Kidney (tissue), 14 donors: ENCODE data around the gene MARCHF10. TPM values are rescaled to one million over a fixed set of nuclear protein-coding genes. Genes with fewer than 3 reads are reported as not detected.

Source experiments
- DNase-seq, 5 donors: peaks; one replicate each; pipeline ENCODE4 v3.0.0-alpha.2; 2013 to 2020
- FAIRE-seq: peaks from 2 replicates; lab custom pipeline; 2012; peaks lifted over from hg19 to GRCh38; lab: Jason Lieb, UNC
- H3K27ac ChIP-seq, 2 donors: one replicate each; pipeline ENCODE4 v1.7.0; 2013; ENCODE audit warnings: low read depth in 2 of 2, low read length in 2 of 2, inconsistent platforms in 1 of 2
- H3K27me3 ChIP-seq: one replicate; pipeline ENCODE4 v1.7.1; 2013; ENCODE audit warnings: low read length, inconsistent platforms; ENCODE audit not compliant: control insufficient read depth, insufficient read depth
- H3K36me3 ChIP-seq, 3 donors: one replicate each; pipeline versions ENCODE4 v1.7.0 to v1.7.1; 2013; ENCODE audit warnings: low read length in 3 of 3, control low read depth in 1 of 3, inconsistent platforms in 1 of 3; ENCODE audit not compliant: insufficient read depth in 3 of 3, control insufficient read depth in 2 of 3
- H3K4me1 ChIP-seq, 3 donors: one replicate each; pipeline versions ENCODE4 v1.7.0 to v1.7.1; 2013; ENCODE audit warnings: low read length in 3 of 3, inconsistent platforms in 1 of 3, low read depth in 1 of 3; ENCODE audit not compliant: control insufficient read depth in 2 of 3, insufficient read depth in 2 of 3
- H3K4me3 ChIP-seq, 3 donors: one replicate each; pipeline versions ENCODE4 v1.7.0 to v1.8.1; 2013; ENCODE audit warnings: low read length in 3 of 3, control low read depth in 1 of 3, inconsistent platforms in 1 of 3
- H3K9ac ChIP-seq, 3 donors: one replicate each; pipeline versions ENCODE4 v1.7.0 to v1.7.1; 2013; ENCODE audit warnings: low read length in 3 of 3, control low read depth in 1 of 3, inconsistent platforms in 1 of 3
- H3K9me3 ChIP-seq, 3 donors: one replicate each; pipeline versions ENCODE4 v1.7.0 to v1.7.1; 2013; ENCODE audit warnings: low read length in 3 of 3, control low read depth in 1 of 3, inconsistent platforms in 1 of 3; ENCODE audit not compliant: control insufficient read depth in 2 of 3, insufficient read depth in 1 of 3
- intact Hi-C: fragments of 100-400 bp; cut with DNase I; formaldehyde crosslinking; loops from one replicate; pipeline ENCODE4 v1.11.1; 2022
- polyA plus RNA-seq: library from polyadenylated mRNA; stranded (reverse); fragments of 350-450 nt; fragmentation: Illumina TruSeq; extraction: RNeasy Lipid Tissue Mini Kit (QIAGEN cat#74804); gene quantifications from one replicate; pipeline ENCODE4 v1.2.3, GENCODE V29; 2014; ENCODE audit warnings: low read depth, low replicate concordance; ENCODE audit not compliant: insufficient read depth
- total RNA-seq: library from RNA; stranded (reverse); fragmentation: NEBNext Ultra II Directional; extraction: Animal tissue kit (Norgen Biotek cat#: 25700); gene quantifications from one replicate; pipeline ENCODE4 v1.2.1, GENCODE V29; 2021
- TF ChIP-seq, protein P1 (sequence below): IDR thresholded peaks from 3 replicates; pipeline ENCODE4 v1.5.1; 2012; ENCODE audit warnings: mild to moderate bottlenecking, moderate library complexity, borderline replicate concordance; ENCODE audit not compliant: insufficient read depth; ENCODE audit errors: extremely low read depth
- donor health status: control.
- donor health status: control.
- donor health status: control.
- donor health status: control.
- donor health status: control.
- donor health status: DM: yes; HTN: yes; CAD: no.
- donor health status: Normal renal cell carcinoma (clear cell type).

The MARCHF10 gene
- total and polyA plus RNA-seq, 2 donors from 2014 or later: 0.66 to 6.3 TPM

- no peak for FAIRE-seq
- Histone ChIP-seq H3K4me1 (no peaks in the 10 kb centered on the region), H3K9ac (no peak overlapping the region), H3K9me3 (no peaks in the 10 kb centered on the region), H3K27ac (no peak overlapping the region), H3K4me3 (no peak overlapping the region), H3K27me3 (no peaks in the 10 kb centered on the region), H3K36me3 (no peaks in the 10 kb centered on the region)
- peak in 1 of 5 donors; percentile 28 for DNase-seq
- intact Hi-C loops: no loop called here
- TF ChIP-seq, protein P1, sequence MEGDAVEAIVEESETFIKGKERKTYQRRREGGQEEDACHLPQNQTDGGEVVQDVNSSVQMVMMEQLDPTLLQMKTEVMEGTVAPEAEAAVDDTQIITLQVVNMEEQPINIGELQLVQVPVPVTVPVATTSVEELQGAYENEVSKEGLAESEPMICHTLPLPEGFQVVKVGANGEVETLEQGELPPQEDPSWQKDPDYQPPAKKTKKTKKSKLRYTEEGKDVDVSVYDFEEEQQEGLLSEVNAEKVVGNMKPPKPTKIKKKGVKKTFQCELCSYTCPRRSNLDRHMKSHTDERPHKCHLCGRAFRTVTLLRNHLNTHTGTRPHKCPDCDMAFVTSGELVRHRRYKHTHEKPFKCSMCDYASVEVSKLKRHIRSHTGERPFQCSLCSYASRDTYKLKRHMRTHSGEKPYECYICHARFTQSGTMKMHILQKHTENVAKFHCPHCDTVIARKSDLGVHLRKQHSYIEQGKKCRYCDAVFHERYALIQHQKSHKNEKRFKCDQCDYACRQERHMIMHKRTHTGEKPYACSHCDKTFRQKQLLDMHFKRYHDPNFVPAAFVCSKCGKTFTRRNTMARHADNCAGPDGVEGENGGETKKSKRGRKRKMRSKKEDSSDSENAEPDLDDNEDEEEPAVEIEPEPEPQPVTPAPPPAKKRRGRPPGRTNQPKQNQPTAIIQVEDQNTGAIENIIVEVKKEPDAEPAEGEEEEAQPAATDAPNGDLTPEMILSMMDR: no peak
Measured at GRCh38 chr17:62717889-62718288, 90.2 kb downstream of the MARCHF10 start.

DNA sequence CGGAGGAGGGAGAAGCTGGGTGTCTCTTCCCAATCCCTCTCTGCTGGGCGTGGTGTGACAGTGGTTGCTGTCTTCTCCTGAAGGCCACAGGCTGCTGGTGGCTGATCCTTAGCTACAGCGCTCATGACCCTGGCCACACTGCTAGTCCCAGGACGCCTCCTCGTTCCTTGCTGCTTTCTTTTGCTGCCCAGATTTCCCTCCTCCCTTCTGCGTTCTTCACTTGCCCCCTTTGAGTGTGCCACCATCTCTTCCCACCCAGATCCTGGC lies 90.6 kb downstream of the MARCHF10 start:
- DNase-seq (no peak), FAIRE-seq (no peak)
- intact Hi-C loops: no loop called here
- H3K9ac ChIP-seq: no peak overlapping the region
- no peak overlapping the region for H3K4me3 ChIP-seq
- TF ChIP-seq, protein P1: no peak
- H3K36me3 ChIP-seq: no peaks in the 10 kb centered on the region
- H3K27me3 ChIP-seq: no peaks in the 10 kb centered on the region
- no peak overlapping the region for H3K27ac ChIP-seq
- H3K9me3 ChIP-seq: no peaks in the 10 kb centered on the region
- H3K4me1 ChIP-seq: no peaks in the 10 kb centered on the region

GRCh38 chr17:62716834-62717588 lies 91.1 kb downstream of the MARCHF10 start:
- FAIRE-seq (no peak), DNase-seq (peak in 1 of 5 donors; percentile 28)
- no peaks in the 10 kb centered on the region for H3K9me3 ChIP-seq
- TF ChIP-seq, protein P1: no peak
- intact Hi-C loops: no loop called here
- peaks cover 0 to 3% (median 0%) of the 10 kb centered on the region in 3 donors for H3K4me1 ChIP-seq
- H3K4me3 ChIP-seq: no peak overlapping the region
- H3K9ac ChIP-seq: no peak overlapping the region
- no peak overlapping the region for H3K27ac ChIP-seq
- no peaks in the 10 kb centered on the region for H3K36me3 ChIP-seq
- H3K27me3 ChIP-seq: no peaks in the 10 kb centered on the region
